SJSA1 (cell line): ENCODE data around the gene SAPCD1. TPM values are rescaled to one million over a fixed set of nuclear protein-coding genes. Genes with fewer than 3 reads are reported as not detected.
"Not testable (repeated sequence)": the region's sequence is repeated elsewhere in the genome, so short reads cannot be mapped to it uniquely, and the experiment has no call there.

Source experiments
- DNase-seq, 2 experiments: peaks; one replicate each; pipeline ENCODE4 v3.0.0-alpha.2; 2015 to 2020; ENCODE audit warnings: low spot score in 2 of 2, low read depth in 1 of 2
- H3K27ac ChIP-seq: fragments of 250-450 bp; sonication (Bioruptor Pico); 2 replicates; pipeline ENCODE4 v1.5.1; 2020; ENCODE audit warnings: mild to moderate bottlenecking, moderate library complexity
- H3K27me3 ChIP-seq: fragments of 250-450 bp; sonication (Bioruptor Pico); replicated peaks from 2 replicates; pipeline ENCODE4 v1.5.1; 2020; ENCODE audit warnings: mild to moderate bottlenecking, moderate library complexity
- H3K36me3 ChIP-seq: fragments of 250-450 bp; sonication (Bioruptor Pico); 2 replicates; pipeline ENCODE4 v1.5.1; 2020; ENCODE audit warnings: mild to moderate bottlenecking
- H3K4me1 ChIP-seq: fragments of 250-450 bp; sonication (Bioruptor Pico); replicated peaks from 2 replicates; pipeline ENCODE4 v1.6.1; 2021; ENCODE audit warnings: mild to moderate bottlenecking
- H3K4me3 ChIP-seq: fragments of 250-450 bp; sonication (Bioruptor Pico); 2 replicates; pipeline ENCODE4 v1.5.1; 2020; ENCODE audit warnings: mild to moderate bottlenecking
- H3K9me3 ChIP-seq: fragments of 250-450 bp; sonication (Bioruptor Pico); replicated peaks from 2 replicates; pipeline ENCODE4 v1.5.1; 2020; ENCODE audit warnings: mild to moderate bottlenecking
- total RNA-seq: library from RNA; depleted of rRNA; stranded (reverse); fragments of >200 nt; shearing (Covaris generic); gene quantifications from 2 replicates; pipeline ENCODE4 v1.2.3, GENCODE V29; 2014

SAPCD1 gene
- total RNA-seq, 1 experiment from 2014 or later = 1.4 TPM

GRCh38 chr6:31781244-31782125, 19.0 kb downstream of the SAPCD1 start:
- Histone ChIP-seq H3K9me3 (no peaks in the 10 kb centered on the region), H3K27me3 (no peaks in the 10 kb centered on the region), H3K4me1 (peaks cover 9% of the 10 kb centered on the region), H3K27ac (no peak overlapping the region), H3K36me3 (peaks cover 86% of the 10 kb centered on the region), H3K4me3 (no peak overlapping the region)
- DNase-seq = no peak

DNA sequence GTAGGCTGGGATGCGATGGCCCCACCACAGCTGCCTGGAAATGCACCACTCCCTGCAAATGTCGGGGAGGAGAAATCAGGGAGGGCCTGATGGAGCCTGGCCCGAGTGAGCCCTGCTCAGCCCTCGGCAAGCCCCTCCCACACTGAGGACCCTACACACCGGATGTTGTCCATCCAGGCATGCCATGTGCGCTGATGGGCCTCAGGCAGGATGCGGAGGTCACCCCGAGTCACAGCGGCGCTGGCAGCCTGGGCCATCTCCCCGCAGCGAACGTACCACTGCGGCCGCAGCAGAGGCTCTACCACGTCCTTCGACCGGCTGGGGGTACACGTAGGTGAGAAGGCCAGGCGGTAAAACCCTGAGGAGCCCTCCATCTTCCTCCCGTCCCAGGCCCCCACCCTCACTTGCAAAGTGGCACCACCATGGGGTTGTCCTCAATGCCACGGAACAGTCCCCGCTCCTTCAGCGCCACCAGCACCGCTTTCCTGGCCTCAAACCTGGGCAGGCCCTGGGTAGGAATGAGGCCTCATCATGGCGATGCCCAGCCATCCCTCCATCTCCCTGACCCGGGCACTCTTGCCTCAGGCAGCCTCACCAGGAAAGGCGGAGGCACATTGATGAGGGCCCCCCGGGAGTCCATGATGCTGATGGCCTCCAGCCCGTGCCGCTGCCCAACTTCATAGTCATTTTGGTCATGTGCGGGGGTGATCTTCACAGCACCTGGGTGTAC, 19.8 kb downstream of the SAPCD1 start:
- DNase-seq = no peak
- no peak overlapping the region for H3K27ac ChIP-seq
- peaks cover 2% of the 10 kb centered on the region for H3K4me1 ChIP-seq
- H3K9me3 ChIP-seq = no peaks in the 10 kb centered on the region
- peaks cover 88% of the 10 kb centered on the region for H3K36me3 ChIP-seq
- H3K4me3 ChIP-seq = no peak overlapping the region
- H3K27me3 ChIP-seq = no peaks in the 10 kb centered on the region

DNA sequence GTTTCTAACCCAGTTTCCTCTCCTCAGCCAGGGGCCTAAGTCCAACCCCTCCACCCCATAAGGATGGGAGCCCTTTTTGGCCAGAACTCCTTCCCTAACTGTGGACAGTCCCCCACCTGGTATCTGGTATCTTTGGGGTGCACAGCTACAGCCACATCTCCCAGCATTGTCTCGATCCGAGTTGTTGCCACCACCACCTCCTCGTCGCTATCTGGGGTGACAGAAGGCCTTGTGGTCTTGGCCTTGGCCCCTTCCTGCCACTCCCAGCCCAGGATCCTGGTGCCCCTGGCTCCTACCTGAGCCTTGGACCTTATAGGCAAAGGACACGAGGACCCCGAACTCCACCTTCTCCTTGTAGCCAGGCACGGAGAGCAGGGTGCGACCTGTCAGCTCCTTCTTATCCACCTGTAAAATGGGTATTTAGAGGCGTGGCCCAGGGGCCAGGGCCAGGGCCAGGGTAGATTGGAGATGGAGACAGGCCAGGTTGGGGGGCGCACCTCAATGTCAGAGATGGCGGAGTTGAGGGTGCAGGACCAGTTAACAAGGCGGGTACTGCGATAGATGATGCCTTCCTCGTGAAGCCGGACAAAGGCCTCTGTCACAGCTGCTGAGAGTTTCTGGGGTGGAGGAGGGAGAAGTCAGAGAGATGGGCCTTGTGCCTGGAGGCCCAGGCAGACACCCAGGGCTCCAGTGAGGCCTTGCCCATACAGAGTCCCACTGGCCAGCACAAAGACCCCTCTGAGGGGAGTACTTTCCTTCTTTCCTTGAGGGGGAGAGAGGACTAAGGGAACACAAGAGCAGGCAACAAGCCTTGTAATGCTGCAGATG, 21.9 kb downstream of the SAPCD1 start:
- no peaks in the 10 kb centered on the region for H3K4me1 ChIP-seq
- no peak for DNase-seq
- H3K9me3 ChIP-seq = no peaks in the 10 kb centered on the region
- H3K4me3 ChIP-seq = no peak overlapping the region
- no peaks in the 10 kb centered on the region for H3K27me3 ChIP-seq
- peaks cover 75% of the 10 kb centered on the region for H3K36me3 ChIP-seq
- H3K27ac ChIP-seq = no peak overlapping the region

DNA sequence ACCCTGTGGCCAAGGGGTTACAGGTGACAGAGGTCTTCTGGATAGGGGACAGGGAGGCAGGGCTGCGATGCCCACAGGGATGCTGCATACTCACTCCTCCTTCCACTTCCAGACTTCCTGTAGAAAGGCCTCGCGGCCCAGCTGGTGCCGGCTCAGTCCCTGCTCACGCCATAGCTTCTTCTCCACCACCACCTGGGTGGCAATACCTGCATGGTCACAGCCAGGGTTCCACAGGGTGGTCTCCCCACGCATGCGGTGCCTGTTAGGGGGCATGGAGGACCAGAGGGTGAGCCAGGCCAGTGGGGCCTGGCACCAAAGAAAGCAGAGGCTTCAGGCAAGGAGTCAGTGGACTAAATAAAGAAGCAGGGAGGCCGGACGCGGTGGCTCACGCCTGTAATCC, 23.0 kb downstream of the SAPCD1 start:
- Histone ChIP-seq H3K36me3 (peaks cover 73% of the 10 kb centered on the region), H3K9me3 (no peaks in the 10 kb centered on the region), H3K27me3 (no peaks in the 10 kb centered on the region), H3K27ac (no peak overlapping the region), H3K4me3 (no peak overlapping the region), H3K4me1 (no peaks in the 10 kb centered on the region)
- no peak for DNase-seq

GRCh38 chr6:31791324-31792089, 29.1 kb downstream of the SAPCD1 start:
- DNase-seq = peak; percentile 45 to 68
- no peak overlapping the region for H3K4me3 ChIP-seq
- H3K27me3 ChIP-seq = no peaks in the 10 kb centered on the region
- H3K9me3 ChIP-seq = 0 out of 2 replicates have a peak, but pooled peaks cover 3% of the 10 kb centered on the region
- H3K27ac ChIP-seq = no peak overlapping the region
- peaks cover 28% of the 10 kb centered on the region for H3K4me1 ChIP-seq
- peaks cover 56% of the 10 kb centered on the region for H3K36me3 ChIP-seq

DNA sequence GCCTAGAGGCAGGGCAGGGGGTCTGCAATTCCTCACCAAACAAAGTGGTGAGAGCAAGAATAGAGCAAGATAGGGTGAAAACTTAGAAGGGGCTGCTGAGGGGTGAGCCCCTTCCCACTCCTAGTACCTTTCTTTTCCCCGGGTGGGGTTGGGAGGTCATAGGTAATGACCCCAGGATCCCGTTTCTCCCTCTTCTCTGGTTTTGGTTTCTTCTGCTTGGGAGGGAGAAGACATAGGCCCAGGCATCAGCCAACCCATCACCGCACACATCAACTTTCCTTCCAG, 29.6 kb downstream of the SAPCD1 start:
- Histone ChIP-seq H3K36me3 (peaks cover 56% of the 10 kb centered on the region), H3K27ac (no peak overlapping the region), H3K4me3 (no peak overlapping the region), H3K27me3 (no peaks in the 10 kb centered on the region), H3K4me1 (peaks cover 28% of the 10 kb centered on the region), H3K9me3 (0 out of 2 replicates have a peak, but pooled peaks cover 3% of the 10 kb centered on the region)
- DNase-seq = no peak

- H3K27ac ChIP-seq = no peak overlapping the region
- H3K27me3 ChIP-seq = no peaks in the 10 kb centered on the region
- 0 out of 2 replicates have a peak, but pooled peaks cover 3% of the 10 kb centered on the region for H3K9me3 ChIP-seq
- peaks cover 49% of the 10 kb centered on the region for H3K36me3 ChIP-seq
- peaks cover 28% of the 10 kb centered on the region for H3K4me1 ChIP-seq
- DNase-seq = no peak
- no peak overlapping the region for H3K4me3 ChIP-seq
These were observed 30.3 kb downstream of the SAPCD1 start for GRCh38 chr6:31792761-31793171.

DNA sequence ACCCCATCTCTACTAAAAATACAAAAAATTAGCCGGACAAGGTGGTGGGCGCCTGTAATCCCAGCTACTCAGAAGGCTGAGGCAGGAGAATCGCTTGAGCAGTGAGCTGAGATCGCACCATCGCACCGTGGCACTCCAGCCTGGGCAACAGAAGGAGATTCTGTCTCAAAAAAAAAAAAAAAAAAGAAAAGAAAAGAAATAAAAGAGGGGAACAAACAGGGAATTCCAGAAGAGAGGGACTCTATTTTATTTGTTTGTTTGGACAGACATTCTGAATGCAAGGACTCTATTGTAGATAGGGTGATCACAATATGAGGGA, 31.4 kb downstream of the SAPCD1 start:
- H3K9me3 ChIP-seq, H3K4me3 ChIP-seq, H3K27me3 ChIP-seq, H3K27ac ChIP-seq, DNase-seq: not testable (repeated sequence)
- peaks cover 49% of the 10 kb centered on the region for H3K36me3 ChIP-seq
- H3K4me1 ChIP-seq = peaks cover 28% of the 10 kb centered on the region

- DNase-seq = peak in 1 of 2 experiments; percentile 43
- Histone ChIP-seq H3K27me3 (no peaks in the 10 kb centered on the region), H3K27ac (peak overlapping the region; percentile 99), H3K4me3 (peak overlapping the region; percentile 97), H3K4me1 (peaks cover 28% of the 10 kb centered on the region), H3K9me3 (0 out of 2 replicates have a peak, but pooled peaks cover 3% of the 10 kb centered on the region), H3K36me3 (peaks cover 47% of the 10 kb centered on the region)
These were observed 31.9 kb downstream of the SAPCD1 start for GRCh38 chr6:31794294-31794865.

- Histone ChIP-seq H3K9me3 (0 out of 2 replicates have a peak, but pooled peaks cover 3% of the 10 kb centered on the region), H3K4me1 (peaks cover 28% of the 10 kb centered on the region), H3K27me3 (no peaks in the 10 kb centered on the region), H3K36me3 (peaks cover 42% of the 10 kb centered on the region), H3K4me3 (peak overlapping the region; percentile 97), H3K27ac (peak overlapping the region; percentile 99)
- peak in 1 of 2 experiments; percentile 80 for DNase-seq
These were observed 32.6 kb downstream of the SAPCD1 start for GRCh38 chr6:31794866-31795615.

GRCh38 chr6:31795616-31796298, 33.3 kb downstream of the SAPCD1 start, which contains the start of gene VARS1:
VARS1 (minus strand) TSS chr6:31795752; CDS start chr6:31795217, 535 bp downstream.
- DNase-seq = peak; percentile 92 to 95
- no peaks in the 10 kb centered on the region for H3K27me3 ChIP-seq

GRCh38 chr6:31796993-31797385, 34.5 kb downstream of the SAPCD1 start:
- H3K4me3 ChIP-seq = no peak overlapping the region
- no peak overlapping the region for H3K27ac ChIP-seq
- no peaks in the 10 kb centered on the region for H3K27me3 ChIP-seq
- peaks cover 38% of the 10 kb centered on the region for H3K36me3 ChIP-seq
- DNase-seq = no peak
- peaks cover 28% of the 10 kb centered on the region for H3K4me1 ChIP-seq
- 0 out of 2 replicates have a peak, but pooled peaks cover 3% of the 10 kb centered on the region for H3K9me3 ChIP-seq

More at GRCh38 chr6:31795616-31796298, 33.3 kb downstream of the SAPCD1 start, which contains the start of gene VARS1:
- Histone ChIP-seq H3K4me1 (peaks cover 28% of the 10 kb centered on the region), H3K4me3 (peak within 1 kb of the TSS; percentile 97), H3K27ac (peak within 1 kb of the TSS; percentile 99), H3K9me3 (0 out of 2 replicates have a peak, but pooled peaks cover 3% of the 10 kb centered on the region), H3K36me3 (peaks cover 38% of the 10 kb centered on the region)
